ENCODE data around the gene TSEN2.
"Not testable (repeated sequence)": the region's sequence is repeated elsewhere in the genome, so short reads cannot be mapped to it uniquely, and the experiment has no call there.

Gene TSEN2

GRCh38 chr3:12472000-12472610 is 12.2 kb upstream of the TSEN2 start:
- no peak for DNase-seq (ENCODE audit: low spot score)

GRCh38 chr3:12472796-12473195 is 11.5 kb upstream of the TSEN2 start:
- DNase-seq (ENCODE audit: low spot score), result no peak

GRCh38 chr3:12473511-12473910 is 10.8 kb upstream of the TSEN2 start:
- DNase-seq (ENCODE audit: low spot score), result no peak

DNA sequence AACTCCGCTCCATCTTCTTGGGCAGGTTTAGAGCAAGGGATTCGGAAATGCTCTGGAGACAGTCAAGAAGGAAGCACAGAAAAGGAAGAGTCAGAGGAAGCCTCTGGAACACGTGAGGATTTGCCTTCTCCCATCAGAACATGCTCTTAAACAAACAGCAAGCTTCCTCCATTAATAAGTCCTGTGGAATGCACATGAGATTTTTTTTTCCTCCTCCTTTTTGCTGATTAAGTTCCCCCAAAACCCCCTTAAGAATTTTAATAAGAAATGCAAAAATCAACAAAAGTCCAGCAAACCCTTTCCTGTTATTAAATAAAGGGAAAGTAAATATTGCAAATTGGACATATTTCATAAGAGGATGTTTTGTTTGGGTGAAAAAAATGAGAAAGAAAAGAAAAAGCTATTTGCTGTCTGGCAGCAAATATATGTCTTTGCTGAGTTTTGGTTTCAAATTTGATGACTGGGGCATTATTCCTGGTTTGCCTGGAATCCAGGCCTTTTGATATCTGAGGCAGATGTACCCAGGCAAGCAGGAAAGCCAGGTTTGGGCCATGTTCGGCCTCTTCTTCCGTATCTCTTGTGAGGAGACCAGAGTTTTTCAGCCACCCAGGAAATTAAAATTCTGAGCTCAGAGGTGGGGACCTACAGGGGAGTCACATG is 7.9 kb upstream of the TSEN2 start:
- DNase-seq (ENCODE audit: low spot score), result no peak

DNA sequence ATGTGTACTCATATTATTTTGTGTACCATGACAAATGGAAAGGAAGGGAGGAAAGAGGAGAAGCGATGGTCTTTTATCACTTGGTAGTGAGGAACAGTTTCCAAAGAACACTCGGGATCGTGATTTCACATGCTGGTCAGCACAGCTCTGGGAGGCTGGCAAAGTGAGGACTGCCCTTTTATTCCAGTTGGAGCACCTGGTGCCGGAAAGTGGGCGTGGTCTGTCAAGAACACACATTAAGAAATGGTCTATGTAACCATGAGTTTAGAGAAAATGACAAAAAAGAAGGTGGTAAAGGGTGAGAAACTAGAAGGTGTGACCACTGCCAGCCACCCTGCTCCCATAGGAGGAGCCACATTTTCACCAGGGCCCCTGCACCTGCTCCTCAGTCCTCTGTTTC is 7.0 kb upstream of the TSEN2 start:
- DNase-seq (ENCODE audit: low spot score), result no peak

DNA sequence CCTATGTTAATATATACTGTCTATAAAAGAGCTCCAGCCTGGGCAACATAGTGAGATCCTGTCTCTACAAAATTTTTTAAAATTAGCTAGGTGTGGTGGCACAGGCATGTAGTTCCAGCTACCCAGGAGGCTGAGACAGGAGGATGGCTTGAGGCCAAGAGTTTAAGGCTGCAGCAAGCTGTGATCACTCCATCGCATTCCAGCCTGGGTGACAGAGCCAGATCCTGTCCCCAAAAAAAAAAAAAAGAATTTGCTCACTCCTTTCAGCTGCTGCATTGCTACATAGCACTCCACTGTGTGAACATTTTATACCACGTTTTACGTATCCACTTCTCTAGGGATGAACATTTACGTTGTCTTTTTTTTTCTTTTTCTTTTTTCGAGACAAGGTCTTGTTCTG is 6.0 kb upstream of the TSEN2 start:
- no peak for DNase-seq (ENCODE audit: low spot score)

DNA sequence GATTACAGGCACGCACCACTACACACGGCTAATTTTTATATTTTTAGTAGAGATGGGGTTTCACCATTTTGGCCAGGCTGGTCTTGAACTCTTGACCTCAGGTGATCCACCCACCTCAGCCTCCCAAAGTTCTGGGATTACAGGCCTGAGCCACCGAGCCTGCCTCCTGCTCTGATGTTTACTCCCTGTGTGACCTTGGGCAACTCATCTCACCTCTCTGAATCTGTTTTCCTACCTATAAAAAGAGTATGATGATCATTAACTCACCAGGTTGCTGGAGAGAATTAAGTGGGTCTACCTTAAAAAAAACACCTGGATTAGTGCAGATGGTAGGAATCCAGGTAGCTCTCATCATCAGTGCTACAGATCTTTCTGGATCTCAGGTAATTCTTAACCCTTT is 5.1 kb upstream of the TSEN2 start:
- not testable (repeated sequence) for DNase-seq (ENCODE audit: low spot score)

- DNase-seq (ENCODE audit: low spot score), result peak; percentile 73
Measured at GRCh38 chr3:12479919-12480427, 4.3 kb upstream of the TSEN2 start.

GRCh38 chr3:12483410-12483809 is 870 bp upstream of the TSEN2 start:
- no peak for DNase-seq (ENCODE audit: low spot score)

DNA sequence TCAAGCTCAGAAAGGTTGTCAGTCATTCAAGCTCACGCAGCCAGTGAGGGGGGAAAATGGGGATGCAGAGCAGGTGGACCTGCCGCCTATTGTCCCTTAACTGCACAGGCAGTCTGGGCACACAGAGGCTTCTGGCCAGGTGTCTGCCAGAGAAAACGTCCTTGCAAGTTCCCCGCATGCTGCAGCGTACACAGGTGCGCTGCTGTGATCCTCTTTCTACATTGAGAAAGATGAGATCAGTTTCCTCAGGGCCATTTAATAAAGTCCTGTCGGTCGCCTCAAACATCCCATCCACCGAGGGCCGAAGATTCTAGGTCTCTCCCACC is 445 bp upstream of the TSEN2 start:
- DNase-seq (ENCODE audit: low spot score), result no peak

GRCh38 chr3:12484983-12485327 is 675 bp downstream of the TSEN2 start:
- no peak for DNase-seq (ENCODE audit: low spot score)

GRCh38 chr3:12486001-12486400 is 1.7 kb downstream of the TSEN2 start:
- DNase-seq (ENCODE audit: low spot score), result no peak

- no peak for DNase-seq (ENCODE audit: low spot score)
Measured at GRCh38 chr3:12486916-12487315, 2.6 kb downstream of the TSEN2 start.

GRCh38 chr3:12487336-12487735 is 3.1 kb downstream of the TSEN2 start:
- no peak for DNase-seq (ENCODE audit: low spot score)

DNA sequence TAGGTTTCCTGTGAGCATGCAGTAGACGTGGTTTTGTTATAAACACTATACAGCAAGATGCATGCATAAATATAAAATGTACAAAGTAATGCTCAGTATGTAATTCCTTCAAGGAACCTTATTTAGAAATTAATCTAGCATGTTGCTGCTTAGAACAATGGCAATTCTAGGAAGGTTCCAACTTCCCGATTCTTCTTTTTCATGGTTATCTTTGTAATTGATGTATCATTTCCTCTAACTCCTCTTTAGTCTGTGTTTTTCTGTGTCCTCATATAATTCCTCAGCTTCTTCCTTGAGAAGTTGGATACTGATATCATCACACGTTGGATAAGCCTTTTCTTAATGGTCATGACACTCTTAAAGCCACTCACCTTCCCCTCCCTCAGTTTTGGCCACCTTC is 3.5 kb downstream of the TSEN2 start:
- DNase-seq (ENCODE audit: low spot score), result no peak

- DNase-seq (ENCODE audit: low spot score), result no peak
Measured at GRCh38 chr3:12489368-12489767, 5.1 kb downstream of the TSEN2 start.

DNA sequence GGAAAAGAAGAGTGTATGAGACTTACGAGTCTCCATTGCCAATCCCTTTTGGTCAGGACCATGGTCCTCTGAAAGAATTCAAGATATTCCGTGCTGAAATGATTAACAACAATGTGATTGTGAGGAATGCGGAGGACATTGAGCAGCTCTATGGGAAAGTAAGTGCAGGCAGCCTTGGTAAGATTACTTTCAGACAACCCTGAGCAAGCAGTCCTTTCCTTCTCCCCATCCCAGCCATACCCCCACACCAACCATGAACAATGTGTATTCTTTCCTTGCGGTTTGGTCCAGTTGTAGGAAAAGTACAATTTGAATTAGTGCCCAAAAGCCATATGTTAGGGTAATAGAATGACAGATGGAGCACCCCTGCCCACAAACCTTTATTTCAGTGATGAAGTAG is 5.6 kb downstream of the TSEN2 start:
- no peak for DNase-seq (ENCODE audit: low spot score)

GRCh38 chr3:12490547-12490946 is 6.3 kb downstream of the TSEN2 start:
- no peak for DNase-seq (ENCODE audit: low spot score)

- peak; percentile 13 for DNase-seq (ENCODE audit: low spot score)
Measured at GRCh38 chr3:12495749-12496452, 11.6 kb downstream of the TSEN2 start.

DNA sequence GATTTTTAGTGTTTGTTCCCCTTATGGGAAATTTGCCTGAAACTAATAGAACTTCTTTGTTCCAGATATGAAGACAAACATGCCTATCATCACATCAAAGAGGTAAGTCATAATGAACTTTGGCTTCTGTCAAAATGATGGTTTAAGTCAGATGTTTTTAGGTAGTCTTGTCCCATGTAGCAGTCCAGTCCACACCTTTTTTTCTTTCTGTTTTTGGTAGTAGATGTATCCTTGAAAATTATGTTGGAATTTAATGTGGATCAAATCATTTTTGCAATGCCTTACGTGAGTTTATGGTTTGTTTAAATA is 12.1 kb downstream of the TSEN2 start:
- no peak for DNase-seq (ENCODE audit: low spot score)

GRCh38 chr3:12499474-12499873 is 15.2 kb downstream of the TSEN2 start:
- DNase-seq (ENCODE audit: low spot score), result no peak

DNA sequence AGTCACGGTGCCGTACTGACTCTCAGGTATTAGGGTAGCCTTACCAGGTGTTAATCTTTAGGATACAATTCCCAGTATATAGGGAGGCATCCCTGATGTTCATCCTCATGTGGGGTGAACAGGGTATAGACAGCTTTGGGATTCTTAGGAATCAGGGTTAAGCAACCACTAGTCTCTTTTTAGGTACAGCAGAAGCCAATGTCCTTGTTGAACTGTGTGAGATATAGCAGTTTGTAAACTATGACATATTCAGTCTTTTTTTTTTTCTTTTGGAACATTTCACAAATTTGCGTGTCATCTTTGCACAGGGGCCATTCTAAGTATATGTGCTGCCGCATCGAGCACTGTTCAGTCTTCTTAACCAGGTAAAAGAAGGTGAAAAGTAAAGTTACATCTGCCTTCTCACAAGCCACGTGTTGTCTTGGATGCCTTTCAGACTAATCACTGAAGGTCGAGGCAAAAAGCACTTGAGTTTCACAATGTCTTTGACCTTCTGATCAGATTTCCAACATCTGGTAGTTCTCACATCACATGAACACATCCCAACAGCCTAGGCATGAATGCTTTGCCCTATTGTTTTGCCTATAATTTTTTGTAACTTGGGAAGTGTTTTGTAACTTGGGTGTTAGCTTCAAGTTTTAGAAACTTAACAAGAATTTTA is 17.2 kb downstream of the TSEN2 start:
- DNase-seq (ENCODE audit: low spot score), result no peak
